Keratinocyte (primary cell): Measurements from ENCODE around the gene ZG16B. TPM values are rescaled to one million over a fixed set of nuclear protein-coding genes. Genes with fewer than 3 reads are reported as not detected.
A peak's percentile ranks its signal among the peaks of the same experiment; 100 is the strongest.

Experiments used
- DNase-seq: peaks from one replicate; pipeline ENCODE4 v3.0.0-alpha.2; 2011; ENCODE audit warnings: low read depth, missing footprints, low spot score
- FAIRE-seq: peaks from 2 replicates; lab custom pipeline; 2011; peaks lifted over from hg19 to GRCh38; lab: Jason Lieb, UNC
- H2AFZ ChIP-seq: 2 replicates; pipeline ENCODE4 v1.6.0; 2012; ENCODE audit warnings: low read length, control low read depth, inconsistent platforms; ENCODE audit not compliant: control insufficient read depth
- H3K27ac ChIP-seq: 2 replicates; pipeline ENCODE4 v1.5.1; 2011; ENCODE audit warnings: low read length; ENCODE audit not compliant: control insufficient read depth, insufficient read depth
- H3K27me3 ChIP-seq: 3 replicates; pipeline ENCODE4 v1.6.0; 2011; ENCODE audit warnings: low read length; ENCODE audit not compliant: control insufficient read depth, insufficient read depth; ENCODE audit errors: extremely low read depth
- H3K36me3 ChIP-seq, 2 experiments: 2 replicates in 1 of 2; 3 replicates in 1 of 2; pipeline ENCODE4 v1.5.1; 2011; ENCODE audit warnings: low read length in 2 of 2, mild to moderate bottlenecking in 1 of 2; ENCODE audit not compliant: control insufficient read depth in 2 of 2, insufficient read depth in 2 of 2; ENCODE audit errors: extremely low read depth in 1 of 2
- H3K4me1 ChIP-seq: 3 replicates; pipeline ENCODE4 v1.5.1; 2011; ENCODE audit warnings: low read length; ENCODE audit not compliant: control insufficient read depth, insufficient read depth; ENCODE audit errors: extremely low read depth
- H3K4me2 ChIP-seq: 3 replicates; pipeline ENCODE4 v1.6.0; 2011; ENCODE audit warnings: low read depth, low read length; ENCODE audit not compliant: control insufficient read depth, insufficient read depth; ENCODE audit errors: extremely low read depth
- H3K4me3 ChIP-seq, 3 experiments: fragments of 200-600 bp in 1 of 3; sonication (generic) in 1 of 3; 2 replicates in 2 of 3; 3 replicates in 1 of 3; pipeline ENCODE4 v1.5.1; 2011 to 2016; ENCODE audit warnings: low read length in 3 of 3, mild to moderate bottlenecking in 3 of 3, control low read depth in 2 of 3, inconsistent platforms in 1 of 3, low read depth in 1 of 3, mixed read lengths in 1 of 3, mixed run types in 1 of 3, moderate library complexity in 1 of 3; ENCODE audit not compliant: control insufficient read depth in 2 of 3, insufficient read depth in 2 of 3; ENCODE audit errors: extremely low read depth in 1 of 3
- H3K79me2 ChIP-seq: 2 replicates; pipeline ENCODE4 v1.6.0; 2012; ENCODE audit warnings: low read length; ENCODE audit not compliant: control insufficient read depth, insufficient read depth
- H3K9ac ChIP-seq: 3 replicates; pipeline ENCODE4 v1.6.0; 2011; ENCODE audit warnings: low read length; ENCODE audit not compliant: control insufficient read depth, insufficient read depth; ENCODE audit errors: extremely low read depth
- H3K9me1 ChIP-seq: 3 replicates; pipeline ENCODE4 v1.6.0; 2011; ENCODE audit warnings: low read length; ENCODE audit not compliant: control insufficient read depth, insufficient read depth; ENCODE audit errors: extremely low read depth
- H3K9me3 ChIP-seq: 2 replicates; pipeline ENCODE4 v1.5.1; 2012; ENCODE audit warnings: low read depth, low read length; ENCODE audit not compliant: control insufficient read depth
- H4K20me1 ChIP-seq: 3 replicates; pipeline ENCODE4 v1.6.0; 2011; ENCODE audit warnings: low read length; ENCODE audit not compliant: control insufficient read depth, insufficient read depth; ENCODE audit errors: extremely low read depth
- CTCF ChIP-seq, 3 experiments: IDR thresholded peaks in 1 of 3; conservative IDR thresholded peaks in 1 of 3; optimal IDR thresholded peaks in 1 of 3; 2 replicates in 2 of 3; 3 replicates in 1 of 3; pipeline versions ENCODE3 to v1.5.1; 2011; ENCODE audit warnings: low read length in 3 of 3, mild to moderate bottlenecking in 3 of 3, moderate library complexity in 2 of 3, control low read depth in 1 of 3, inconsistent platforms in 1 of 3; ENCODE audit not compliant: insufficient read depth in 2 of 3; ENCODE audit errors: extremely low read depth in 1 of 3
- EZH2 ChIP-seq: IDR thresholded peaks from one replicate; pipeline ENCODE4 v1.6.1; 2012; ENCODE audit warnings: inconsistent platforms, mild to moderate bottlenecking, low read length, moderate library complexity
- dilution Hi-C: fragments of 300-500 bp; cut with MboI; formaldehyde crosslinking; loops from one replicate; pipeline ENCODE4 v1.7.0; 2020; ENCODE audit warnings: low sequenced_read_pairs; ENCODE audit not compliant: extremely low pct_ligation_motif_present
- polyA plus RNA-seq, 5 experiments: library from polyadenylated mRNA; depleted of rRNA in 3 of 5; stranded (reverse) in 3 of 5; stranded (forward) in 1 of 5; unstranded in 1 of 5; fragments of >200 nt; gene quantifications; 1 replicate in 1 of 5; 2 replicates in 3 of 5; 3 replicates in 1 of 5; pipeline versions ENCODE4 v1.2.1 to v1.2.3, GENCODE V29; 2011 to 2012; ENCODE audit warnings: missing spikeins in 2 of 5, low read depth in 1 of 5, low replicate concordance in 1 of 5

ZG16B gene
- polyA plus RNA-seq, 1 donor (not counting 4 experiments of a cell fraction or from before 2014, with no cell fraction given): 2.1 TPM

- Histone ChIP-seq H3K9ac (no peak within 1 kb of the TSS), H2AFZ (no peak within 1 kb of the TSS), H3K4me2 (no peak within 1 kb of the TSS), H3K4me3 (peak within 1 kb of the TSS in 1 of 3 experiments; percentile 29), H4K20me1 (no peaks in the 10 kb centered on the region), H3K9me3 (no peaks in the 10 kb centered on the region), H3K9me1 (no peaks in the 10 kb centered on the region), H3K27me3 (peaks cover 34% of the 10 kb centered on the region), H3K36me3 (no peaks in the 10 kb centered on the region), H3K27ac (no peak within 1 kb of the TSS), H3K79me2 (no peaks in the 10 kb centered on the region), H3K4me1 (peaks cover 5% of the 10 kb centered on the region)
- FAIRE-seq (no peak), DNase-seq (no peak)
- dilution Hi-C loops: no loop called here
- TF ChIP-seq CTCF (optimal IDR thresholded peaks at IDR 0.05 in 1 of 3, IDR thresholded peaks at IDR 0.05 in 1 of 3, conservative IDR thresholded peaks at IDR 0.05 in 1 of 3; ENCODE audit: extremely low read depth in 1 of 3, insufficient read depth in 2 of 3, low read length in 3 of 3) (peak in 1 of 3 experiments; percentile 11), EZH2 (no peak)
These were observed 13.3 kb upstream of the ZG16B start, which contains the start of gene PRSS21 for GRCh38 chr16:2816751-2817339. TSS of gene PRSS21 (plus strand) at chr16:2817237. CDS start at chr16:2817269, 32 bp downstream.

GRCh38 chr16:2817340-2818271, 12.5 kb upstream of the ZG16B start:
- Histone ChIP-seq H3K4me3 (peak overlapping the region in 1 of 3 experiments; percentile 29), H4K20me1 (no peaks in the 10 kb centered on the region), H3K36me3 (no peaks in the 10 kb centered on the region), H3K4me2 (no peak overlapping the region), H3K9me1 (no peaks in the 10 kb centered on the region), H3K4me1 (no peaks in the 10 kb centered on the region), H3K27me3 (peaks cover 29% of the 10 kb centered on the region), H3K9me3 (no peaks in the 10 kb centered on the region), H2AFZ (no peak overlapping the region), H3K9ac (no peak overlapping the region), H3K79me2 (no peaks in the 10 kb centered on the region), H3K27ac (no peak overlapping the region)
- no peak for FAIRE-seq
- no peak for TF ChIP-seq EZH2
- TF ChIP-seq CTCF (optimal IDR thresholded peaks at IDR 0.05 in 1 of 3, IDR thresholded peaks at IDR 0.05 in 1 of 3, conservative IDR thresholded peaks at IDR 0.05 in 1 of 3; ENCODE audit: extremely low read depth in 1 of 3, insufficient read depth in 2 of 3, low read length in 3 of 3): peak in 1 of 3 experiments; percentile 1
- dilution Hi-C loops: no loop called here
- no peak for DNase-seq
